AG04450 (cell line): Measurements from ENCODE around the gene EXOC4. TPM values are rescaled to one million over a fixed set of nuclear protein-coding genes. Genes with fewer than 3 reads are reported as not detected.
A peak's percentile ranks its signal among the peaks of the same experiment; 100 is the strongest.

Experiments used
- CTCF ChIA-PET: fragments of 300-600, 350-600 bp; formaldehyde crosslinking; extraction: SDS; loops from one replicate; lab custom pipeline; 2022; ENCODE audit warnings: antibody characterized with exemption, inconsistent platforms; lab: Charles Lee
- POLR2A ChIA-PET: fragments of 350-600 bp; formaldehyde crosslinking; extraction: SDS; loops from one replicate; lab custom pipeline; 2021; ENCODE audit warnings: antibody characterized with exemption, inconsistent platforms; lab: Yijun Ruan, JAX
- DNase-seq: peaks from one replicate; pipeline ENCODE4 v3.0.0-alpha.2; 2011; ENCODE audit warnings: low read depth, low spot score
- H3K27ac ChIP-seq: one replicate; pipeline ENCODE4 v1.5.1; 2012; ENCODE audit warnings: low read depth, low read length, control low read depth
- H3K27me3 ChIP-seq: one replicate; pipeline ENCODE4 v1.6.0; 2012; ENCODE audit warnings: low read length; ENCODE audit not compliant: control insufficient read depth, insufficient read depth
- H3K4me3 ChIP-seq: 2 replicates; pipeline ENCODE4 v1.5.1; 2011; ENCODE audit warnings: mild to moderate bottlenecking, low read depth, low read length, control low read depth
- H3K9me3 ChIP-seq: 2 replicates; pipeline ENCODE4 v1.5.1; 2012; ENCODE audit warnings: low read length; ENCODE audit not compliant: control insufficient read depth, insufficient read depth
- CTCF ChIP-seq: IDR thresholded peaks from 2 replicates; pipeline ENCODE4 v1.5.1; 2011; ENCODE audit warnings: low read depth, low read length, control low read depth, inconsistent platforms
- polyA plus RNA-seq: library from polyadenylated mRNA; depleted of rRNA; stranded (reverse); fragments of >200 nt; gene quantifications from 2 replicates; pipeline ENCODE4 v1.2.3, GENCODE V29; 2011

The EXOC4 gene
- polyA plus RNA-seq, 1 experiment: 73.5 TPM

GRCh38 chr7:133854739-133855138 is 601.9 kb downstream of the EXOC4 start:
- CTCF ChIA-PET: interaction anchor here (0.6 to 2.5 kb wide), 30 partner anchors 8 to 1144 kb away, joined by 3 to 29 read pairs (median 4); no protein-coding TSS in a partner anchor
- Histone ChIP-seq H3K4me3 (no peak overlapping the region), H3K27me3 (no peaks in the 10 kb centered on the region), H3K9me3 (peaks cover 5% of the 10 kb centered on the region; the same call in 1 of the 2 replicates), H3K27ac (peak overlapping the region; percentile 65)
- no peak for DNase-seq
- TF ChIP-seq CTCF: peak; percentile 53
- POLR2A ChIA-PET: interaction anchor here (0.6 kb wide), 1 partner anchor 294 kb away, joined by 3 read pairs; no protein-coding TSS in a partner anchor

GRCh38 chr7:133857376-133858119 is 604.7 kb downstream of the EXOC4 start:
- CTCF ChIA-PET: no interaction called here
- TF ChIP-seq CTCF: no peak

GRCh38 chr7:133858311-133858710 is 605.4 kb downstream of the EXOC4 start:
- H3K9me3 ChIP-seq: peaks cover 5% of the 10 kb centered on the region; the same call in 1 of the 2 replicates
- CTCF ChIA-PET: no interaction called here
- no peak for TF ChIP-seq CTCF
- DNase-seq: no peak
- no peak overlapping the region for H3K4me3 ChIP-seq
- H3K27me3 ChIP-seq: no peaks in the 10 kb centered on the region
- POLR2A ChIA-PET: no interaction called here
- no peak overlapping the region for H3K27ac ChIP-seq

More at GRCh38 chr7:133857376-133858119, 604.7 kb downstream of the EXOC4 start:
- POLR2A ChIA-PET: no interaction called here
- Histone ChIP-seq H3K27me3 (no peaks in the 10 kb centered on the region), H3K4me3 (no peak overlapping the region), H3K9me3 (peaks cover 5% of the 10 kb centered on the region; the same call in 1 of the 2 replicates), H3K27ac (no peak overlapping the region)
- no peak for DNase-seq

- POLR2A ChIA-PET: no interaction called here
- DNase-seq: no peak
- TF ChIP-seq CTCF: no peak
- peaks cover 5% of the 10 kb centered on the region; the same call in 1 of the 2 replicates for H3K9me3 ChIP-seq
- H3K4me3 ChIP-seq: no peak overlapping the region
- H3K27me3 ChIP-seq: no peaks in the 10 kb centered on the region
- H3K27ac ChIP-seq: no peak overlapping the region
- CTCF ChIA-PET: interaction anchor here (1.6 kb wide), 1 partner anchor 116 kb away, joined by 3 read pairs; no protein-coding TSS in a partner anchor
Measured at GRCh38 chr7:133859231-133859630, 606.4 kb downstream of the EXOC4 start.
